Activated CD8-positive, alpha-beta memory T cell treated with anti-CD3 and anti-CD28 coated beads, Interleukin-2, amount 10 ng/mL, durations not matched to agents 7 days and 5 days (primary cell): Measurements from ENCODE around the gene GRM2. TPM values are rescaled to one million over a fixed set of nuclear protein-coding genes. Genes with fewer than 3 reads are reported as not detected.

ENCODE experiments used
- ATAC-seq: fragments of 150-1000 bp; cut with Tn5 transposase; one replicate; pipeline ENCODE4 v1.10.0; 2021; ENCODE audit warnings: moderate library complexity
- CTCF ChIA-PET: fragments of 350-600 bp; sonication (Branson Sonifier 250); formaldehyde crosslinking; loops from one replicate; lab custom pipeline; 2021; ENCODE audit warnings: antibody characterized with exemption; lab: Charles Lee
- DNase-seq: peaks from one replicate; pipeline ENCODE4 v3.0.0-alpha.2; 2020
- H3K27ac Mint-ChIP-seq: one replicate; pipeline ENCODE4 v1.8.0; 2021; ENCODE audit warnings: mild to moderate bottlenecking, mixed read lengths
- H3K27me3 Mint-ChIP-seq: one replicate; pipeline ENCODE4 v1.8.0; 2021; ENCODE audit warnings: mixed read lengths
- H3K36me3 Mint-ChIP-seq: one replicate; pipeline ENCODE4 v1.8.0; 2021; ENCODE audit warnings: mild to moderate bottlenecking, mixed read lengths
- H3K4me1 Mint-ChIP-seq: one replicate; pipeline ENCODE4 v1.8.0; 2021; ENCODE audit warnings: mixed read lengths
- H3K4me3 Mint-ChIP-seq: one replicate; pipeline ENCODE4 v1.8.0; 2021; ENCODE audit warnings: mild to moderate bottlenecking, moderate library complexity, mixed read lengths
- H3K9me3 Mint-ChIP-seq: one replicate; pipeline ENCODE4 v1.8.0; 2022; ENCODE audit warnings: low read depth, mixed read lengths
- total RNA-seq, 2 experiments: library from RNA; stranded (reverse); gene quantifications; one replicate each; pipeline ENCODE4 v1.2.3, GENCODE V29; 2021

Gene GRM2
- total RNA-seq, 2 experiments from 2014 or later = 0.52 to 0.55 TPM

GRCh38 chr3:51673802-51674654 is 32.8 kb upstream of the GRM2 start:
- DNase-seq (no peak), ATAC-seq (no peak)
- Mint-ChIP-seq H3K36me3 (peaks cover 20% of the 10 kb centered on the region), H3K4me3 (peak overlapping the region; percentile 55), H3K4me1 (peaks cover 83% of the 10 kb centered on the region), H3K27ac (peak overlapping the region; percentile 78), H3K9me3 (no peaks in the 10 kb centered on the region), H3K27me3 (no peaks in the 10 kb centered on the region)
- CTCF ChIA-PET = interaction anchor here (1.8 to 14.1 kb wide), 5 partner anchors 11 to 284 kb away, joined by 3 to 269 read pairs (median 45); partner anchors contain the start of genes DCAF1 and RBM15B

GRCh38 chr3:51675201-51675611 is 31.7 kb upstream of the GRM2 start:
- DNase-seq (peak; percentile 56), ATAC-seq (no peak)
- no peaks in the 10 kb centered on the region for H3K27me3 Mint-ChIP-seq
- peak overlapping the region; percentile 25 for H3K4me3 Mint-ChIP-seq
- CTCF ChIA-PET = interaction anchor here (1.8 to 14.1 kb wide), 3 partner anchors 10 to 175 kb away, joined by 3 to 269 read pairs (median 64); partner anchors contain the start of gene DCAF1
- peaks cover 82% of the 10 kb centered on the region for H3K4me1 Mint-ChIP-seq
- H3K36me3 Mint-ChIP-seq = peaks cover 20% of the 10 kb centered on the region
- H3K9me3 Mint-ChIP-seq = no peaks in the 10 kb centered on the region
- peak overlapping the region; percentile 68 for H3K27ac Mint-ChIP-seq

GRCh38 chr3:51676102-51676640 is 30.7 kb upstream of the GRM2 start:
- Mint-ChIP-seq H3K4me3 (no peak overlapping the region), H3K9me3 (no peaks in the 10 kb centered on the region), H3K36me3 (peaks cover 21% of the 10 kb centered on the region), H3K27ac (peak overlapping the region; percentile 68), H3K4me1 (peaks cover 85% of the 10 kb centered on the region), H3K27me3 (no peaks in the 10 kb centered on the region)
- ATAC-seq = no peak
- DNase-seq = no peak
- CTCF ChIA-PET = interaction anchor here (5.2 to 14.1 kb wide), 2 partner anchors 9 to 176 kb away, joined by 64 to 269 read pairs; partner anchors contain the start of gene DCAF1

- peaks cover 25% of the 10 kb centered on the region for H3K36me3 Mint-ChIP-seq
- no peaks in the 10 kb centered on the region for H3K27me3 Mint-ChIP-seq
- H3K4me1 Mint-ChIP-seq = peaks cover 93% of the 10 kb centered on the region
- CTCF ChIA-PET = no interaction called here
- peak overlapping the region; percentile 58 for H3K27ac Mint-ChIP-seq
- ATAC-seq = no peak
- no peak for DNase-seq
- no peak overlapping the region for H3K4me3 Mint-ChIP-seq
- H3K9me3 Mint-ChIP-seq = no peaks in the 10 kb centered on the region
Measured at GRCh38 chr3:51677358-51677757, 29.5 kb upstream of the GRM2 start.

- no peak for ATAC-seq
- peak overlapping the region; percentile 70 for H3K27ac Mint-ChIP-seq
- no peaks in the 10 kb centered on the region for H3K27me3 Mint-ChIP-seq
- H3K4me3 Mint-ChIP-seq = no peak overlapping the region
- peaks cover 27% of the 10 kb centered on the region for H3K36me3 Mint-ChIP-seq
- H3K4me1 Mint-ChIP-seq = peaks cover 94% of the 10 kb centered on the region
- DNase-seq = no peak
- CTCF ChIA-PET = interaction anchor here (9.3 kb wide), 1 partner anchor 177 kb away, joined by 222 read pairs; the partner anchor contains the start of gene DCAF1
- H3K9me3 Mint-ChIP-seq = no peaks in the 10 kb centered on the region
Measured at GRCh38 chr3:51678186-51678585, 28.7 kb upstream of the GRM2 start.

GRCh38 chr3:51678641-51679040 is 28.2 kb upstream of the GRM2 start:
- peaks cover 92% of the 10 kb centered on the region for H3K4me1 Mint-ChIP-seq
- CTCF ChIA-PET = interaction anchor here (9.3 to 12.0 kb wide), 2 partner anchors 9 to 177 kb away, joined by 222 to 269 read pairs; partner anchors contain the start of genes DCAF1 and TEX264
- no peak for DNase-seq
- H3K27ac Mint-ChIP-seq = peak overlapping the region; percentile 70
- ATAC-seq = no peak
- no peaks in the 10 kb centered on the region for H3K27me3 Mint-ChIP-seq
- peaks cover 27% of the 10 kb centered on the region for H3K36me3 Mint-ChIP-seq
- no peaks in the 10 kb centered on the region for H3K9me3 Mint-ChIP-seq
- H3K4me3 Mint-ChIP-seq = no peak overlapping the region

GRCh38 chr3:51679318-51679717 is 27.6 kb upstream of the GRM2 start:
- no peak for ATAC-seq
- H3K27me3 Mint-ChIP-seq = no peaks in the 10 kb centered on the region

GRCh38 chr3:51679777-51680176 is 27.1 kb upstream of the GRM2 start:
- DNase-seq (no peak), ATAC-seq (no peak)
- Mint-ChIP-seq H3K27me3 (no peaks in the 10 kb centered on the region), H3K36me3 (peaks cover 31% of the 10 kb centered on the region), H3K4me1 (peaks cover 91% of the 10 kb centered on the region), H3K27ac (peak overlapping the region; percentile 75), H3K9me3 (no peaks in the 10 kb centered on the region), H3K4me3 (no peak overlapping the region)
- CTCF ChIA-PET = interaction anchor here (0.9 to 12.0 kb wide), 5 partner anchors 11 to 290 kb away, joined by 3 to 269 read pairs (median 4); partner anchors contain the start of genes DCAF1 and TEX264

More at GRCh38 chr3:51679318-51679717, 27.6 kb upstream of the GRM2 start:
- Mint-ChIP-seq H3K4me3 (no peak overlapping the region), H3K4me1 (peaks cover 91% of the 10 kb centered on the region), H3K27ac (peak overlapping the region; percentile 75), H3K9me3 (no peaks in the 10 kb centered on the region), H3K36me3 (peaks cover 27% of the 10 kb centered on the region)
- CTCF ChIA-PET = interaction anchor here (0.9 to 12.0 kb wide), 5 partner anchors 10 to 289 kb away, joined by 3 to 269 read pairs (median 4); partner anchors contain the start of genes DCAF1 and TEX264
- no peak for DNase-seq

GRCh38 chr3:51680196-51680595 is 26.7 kb upstream of the GRM2 start:
- peaks cover 32% of the 10 kb centered on the region for H3K36me3 Mint-ChIP-seq
- CTCF ChIA-PET = interaction anchor here (1.1 to 12.0 kb wide), 7 partner anchors 11 to 290 kb away, joined by 3 to 269 read pairs (median 23); partner anchors contain the start of genes DCAF1, RBM15B and TEX264
- no peak for ATAC-seq
- no peak overlapping the region for H3K4me3 Mint-ChIP-seq
- H3K27me3 Mint-ChIP-seq = no peaks in the 10 kb centered on the region
- H3K9me3 Mint-ChIP-seq = no peaks in the 10 kb centered on the region
- no peak for DNase-seq
- peaks cover 91% of the 10 kb centered on the region for H3K4me1 Mint-ChIP-seq
- H3K27ac Mint-ChIP-seq = peak overlapping the region; percentile 71

- DNase-seq (no peak), ATAC-seq (no peak)
- peaks cover 91% of the 10 kb centered on the region for H3K4me1 Mint-ChIP-seq
- H3K27ac Mint-ChIP-seq = peak overlapping the region; percentile 91
- peaks cover 32% of the 10 kb centered on the region for H3K36me3 Mint-ChIP-seq
- no peaks in the 10 kb centered on the region for H3K27me3 Mint-ChIP-seq
- peak overlapping the region; percentile 69 for H3K4me3 Mint-ChIP-seq
- CTCF ChIA-PET = interaction anchor here (0.9 to 12.0 kb wide), 16 partner anchors 11 to 1064 kb away, joined by 3 to 269 read pairs (median 6); partner anchors contain the start of genes DCAF1, RBM15B and TEX264
- H3K9me3 Mint-ChIP-seq = no peaks in the 10 kb centered on the region
Measured at GRCh38 chr3:51680663-51681230, 26.1 kb upstream of the GRM2 start.

- DNase-seq (peak; percentile 82), ATAC-seq (peak; percentile 56)
- peaks cover 91% of the 10 kb centered on the region for H3K4me1 Mint-ChIP-seq
- H3K9me3 Mint-ChIP-seq = no peaks in the 10 kb centered on the region
- no peaks in the 10 kb centered on the region for H3K27me3 Mint-ChIP-seq
- CTCF ChIA-PET = interaction anchor here (0.8 to 12.0 kb wide), 25 partner anchors 10 to 1068 kb away, joined by 3 to 269 read pairs (median 5); partner anchors contain the start of genes DCAF1, MANF, RBM15B and TEX264
- H3K27ac Mint-ChIP-seq = peak overlapping the region; percentile 91
- peak overlapping the region; percentile 69 for H3K4me3 Mint-ChIP-seq
- H3K36me3 Mint-ChIP-seq = peaks cover 33% of the 10 kb centered on the region
Measured at GRCh38 chr3:51681453-51681852, 25.4 kb upstream of the GRM2 start.

- Mint-ChIP-seq H3K36me3 (peaks cover 31% of the 10 kb centered on the region), H3K9me3 (no peaks in the 10 kb centered on the region), H3K27ac (peak overlapping the region; percentile 91), H3K27me3 (no peaks in the 10 kb centered on the region), H3K4me3 (peak overlapping the region; percentile 69), H3K4me1 (peaks cover 92% of the 10 kb centered on the region)
- CTCF ChIA-PET = interaction anchor here (0.5 to 12.0 kb wide), 41 partner anchors 9 to 1068 kb away, joined by 3 to 269 read pairs (median 4); partner anchors contain the start of genes DCAF1, MANF, RAD54L2 and RBM15B
- peak; percentile 91 for DNase-seq
- ATAC-seq = peak; percentile 84
Measured at GRCh38 chr3:51682079-51682478, 24.8 kb upstream of the GRM2 start.
